EL (cell line): ENCODE results near the gene FTCD.
"Not testable (repeated sequence)": the region's sequence is repeated elsewhere in the genome, so short reads cannot be mapped to it uniquely, and the experiment has no call there.

Experiments
- DNase-seq: peaks from one replicate; pipeline ENCODE4 v3.0.0-alpha.2; 2016

The FTCD gene, protein sequence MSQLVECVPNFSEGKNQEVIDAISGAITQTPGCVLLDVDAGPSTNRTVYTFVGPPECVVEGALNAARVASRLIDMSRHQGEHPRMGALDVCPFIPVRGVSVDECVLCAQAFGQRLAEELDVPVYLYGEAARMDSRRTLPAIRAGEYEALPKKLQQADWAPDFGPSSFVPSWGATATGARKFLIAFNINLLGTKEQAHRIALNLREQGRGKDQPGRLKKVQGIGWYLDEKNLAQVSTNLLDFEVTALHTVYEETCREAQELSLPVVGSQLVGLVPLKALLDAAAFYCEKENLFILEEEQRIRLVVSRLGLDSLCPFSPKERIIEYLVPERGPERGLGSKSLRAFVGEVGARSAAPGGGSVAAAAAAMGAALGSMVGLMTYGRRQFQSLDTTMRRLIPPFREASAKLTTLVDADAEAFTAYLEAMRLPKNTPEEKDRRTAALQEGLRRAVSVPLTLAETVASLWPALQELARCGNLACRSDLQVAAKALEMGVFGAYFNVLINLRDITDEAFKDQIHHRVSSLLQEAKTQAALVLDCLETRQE

DNA sequence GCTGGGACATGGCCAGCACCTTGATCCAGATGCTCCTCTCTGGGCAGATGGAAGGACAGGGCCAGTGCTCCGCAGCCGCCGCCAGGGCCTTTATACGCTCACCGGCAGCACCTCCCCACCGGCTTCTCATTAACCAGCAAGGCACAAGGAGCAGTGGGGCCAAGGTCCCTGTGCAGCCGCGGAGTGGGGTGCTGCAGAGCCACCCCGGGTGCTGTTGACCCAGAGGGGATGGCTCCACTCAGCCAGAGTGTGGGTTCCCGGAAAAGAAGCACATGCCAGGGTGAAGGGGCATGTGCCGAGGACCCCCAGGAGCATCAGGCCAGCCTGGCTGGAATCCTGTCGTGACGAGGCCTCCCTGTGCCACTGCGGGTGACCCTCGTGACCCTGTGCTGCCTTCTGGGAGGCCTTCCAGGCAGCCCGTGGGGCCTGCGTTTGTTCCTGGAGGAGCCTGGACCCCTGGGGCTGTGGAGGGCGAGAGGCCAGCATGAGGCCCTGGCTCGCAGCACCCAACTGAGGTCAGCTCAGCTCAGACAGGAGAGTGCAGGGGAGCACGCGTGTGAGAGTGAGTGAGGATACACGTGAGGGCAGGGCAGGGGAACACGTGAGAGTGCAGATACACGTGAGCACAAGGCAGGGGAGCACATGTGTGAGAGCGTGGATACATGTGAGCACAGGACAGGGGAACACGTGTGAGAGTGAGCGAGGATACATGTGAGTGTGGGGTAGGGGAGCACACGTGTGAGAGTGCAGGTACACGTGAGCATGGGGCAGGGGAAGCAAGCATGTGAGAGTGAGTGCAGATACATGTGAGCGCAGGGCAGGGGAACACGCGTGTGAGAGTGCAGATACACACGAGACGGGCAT is at the start of gene FTCD:
FTCD (minus strand) TSS at position 66 of the 864 bp plus-strand sequence; CDS start at position 10, 56 bp downstream.
- no peak for DNase-seq

DNA sequence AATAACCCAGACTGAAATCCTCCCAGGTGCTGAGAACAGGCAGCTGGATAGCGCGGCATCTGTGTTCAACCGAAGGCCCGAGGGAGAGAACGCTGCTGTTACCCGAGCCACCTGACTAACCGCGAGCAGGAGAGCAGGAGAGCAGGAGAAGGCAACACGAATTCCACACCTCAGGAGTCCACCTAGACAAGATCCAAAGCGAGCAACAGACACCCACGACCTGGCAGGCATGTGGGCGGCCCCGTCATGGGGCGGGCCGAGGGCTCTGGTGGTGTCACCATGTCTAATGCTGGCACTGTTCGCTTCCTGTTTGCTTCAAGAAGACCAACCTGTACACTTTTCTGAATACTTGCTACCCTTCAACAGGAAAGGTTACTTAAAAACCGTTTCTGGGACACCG is 49.8 kb upstream of the FTCD start:
- DNase-seq = no peak

DNA sequence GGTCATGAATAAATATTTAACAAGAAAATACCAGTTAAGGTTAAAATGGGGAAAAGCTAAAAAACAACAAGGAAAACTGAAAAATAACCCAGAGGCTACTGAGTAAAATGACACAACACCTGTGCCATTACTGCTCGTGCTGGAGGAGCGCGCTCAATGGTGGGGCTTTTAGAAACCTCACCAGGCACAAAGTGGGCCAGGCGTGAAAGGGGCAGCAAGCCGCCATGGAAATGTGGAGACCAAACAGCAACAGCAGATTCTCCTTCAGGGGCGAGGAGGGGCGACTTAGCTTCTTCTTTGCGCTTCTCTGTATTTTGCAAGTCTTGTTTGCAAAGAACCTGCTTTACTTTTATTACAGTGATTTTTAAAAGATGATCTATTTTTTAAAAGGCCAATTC is 47.8 kb upstream of the FTCD start:
- no peak for DNase-seq

DNA sequence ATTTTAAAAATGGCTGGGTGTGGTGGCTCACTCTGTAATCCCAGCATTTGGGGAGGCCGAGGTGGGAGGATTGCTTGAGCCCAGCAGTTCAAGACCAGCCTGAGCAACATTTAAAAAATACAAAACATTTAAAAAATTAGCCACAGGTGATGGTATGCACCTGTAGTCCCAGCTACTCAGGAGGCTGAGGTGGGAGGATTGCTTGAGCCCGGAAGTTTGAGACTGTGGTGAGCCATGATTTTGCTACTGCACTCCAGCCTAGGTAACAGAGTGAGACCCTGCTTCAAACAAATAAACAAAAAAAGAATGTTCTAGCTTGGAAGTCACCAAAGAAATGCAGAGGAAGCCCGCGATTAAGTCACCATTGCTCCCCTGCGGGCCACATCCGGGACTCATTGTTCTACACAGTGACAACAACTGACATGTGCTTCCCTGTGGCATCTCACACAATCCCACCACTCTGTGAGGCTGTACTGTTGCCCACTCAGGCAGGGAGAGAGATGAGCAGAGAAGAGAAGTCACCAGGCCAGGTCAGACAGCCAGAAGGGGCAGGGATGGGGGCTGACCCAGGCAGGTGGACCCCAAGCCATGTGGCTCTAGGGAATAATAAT is 47.3 kb upstream of the FTCD start:
- DNase-seq = no peak

DNA sequence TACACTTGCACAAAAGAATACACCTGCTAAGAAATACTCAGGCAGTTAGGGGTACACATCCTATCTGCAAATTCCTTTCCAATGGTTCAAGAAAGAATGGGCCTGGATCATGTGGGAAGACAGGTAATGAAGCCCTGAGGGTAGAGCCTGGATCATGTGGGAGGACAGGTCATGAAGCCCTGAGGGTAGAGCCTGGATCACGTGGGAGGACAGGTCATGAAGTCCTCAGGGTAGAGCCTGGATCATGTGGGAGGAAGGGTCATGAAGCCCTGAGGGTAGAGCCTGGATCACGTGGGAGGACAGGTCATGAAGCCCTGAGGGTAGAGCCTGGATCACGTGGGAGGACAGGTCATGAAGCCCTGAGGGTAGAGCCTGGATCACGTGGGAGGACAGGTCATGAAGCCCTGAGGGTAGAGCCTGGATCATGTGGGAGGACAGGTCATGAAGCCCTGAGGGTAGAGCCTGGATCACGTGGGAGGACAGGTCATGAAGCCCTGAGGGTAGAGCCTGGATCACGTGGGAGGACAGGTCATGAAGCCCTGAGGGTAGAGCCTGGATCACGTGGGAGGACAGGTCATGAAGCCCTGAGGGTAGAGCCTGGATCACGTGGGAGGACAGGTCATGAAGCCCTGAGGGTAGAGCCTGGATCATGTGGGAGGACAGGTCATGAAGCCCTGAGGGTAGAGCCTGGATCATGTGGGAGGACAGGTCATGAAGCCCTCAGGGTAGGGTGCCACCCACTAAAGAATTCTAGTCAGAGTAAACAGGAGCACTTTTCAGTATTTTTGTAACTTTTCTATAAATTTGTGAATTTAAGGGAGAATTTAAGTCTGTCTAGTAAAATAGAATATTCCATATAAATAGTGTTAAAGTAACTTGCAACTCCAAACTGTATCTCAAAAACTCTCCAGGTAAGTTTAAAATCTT is 45.8 kb upstream of the FTCD start:
- DNase-seq = not testable (repeated sequence)

DNA sequence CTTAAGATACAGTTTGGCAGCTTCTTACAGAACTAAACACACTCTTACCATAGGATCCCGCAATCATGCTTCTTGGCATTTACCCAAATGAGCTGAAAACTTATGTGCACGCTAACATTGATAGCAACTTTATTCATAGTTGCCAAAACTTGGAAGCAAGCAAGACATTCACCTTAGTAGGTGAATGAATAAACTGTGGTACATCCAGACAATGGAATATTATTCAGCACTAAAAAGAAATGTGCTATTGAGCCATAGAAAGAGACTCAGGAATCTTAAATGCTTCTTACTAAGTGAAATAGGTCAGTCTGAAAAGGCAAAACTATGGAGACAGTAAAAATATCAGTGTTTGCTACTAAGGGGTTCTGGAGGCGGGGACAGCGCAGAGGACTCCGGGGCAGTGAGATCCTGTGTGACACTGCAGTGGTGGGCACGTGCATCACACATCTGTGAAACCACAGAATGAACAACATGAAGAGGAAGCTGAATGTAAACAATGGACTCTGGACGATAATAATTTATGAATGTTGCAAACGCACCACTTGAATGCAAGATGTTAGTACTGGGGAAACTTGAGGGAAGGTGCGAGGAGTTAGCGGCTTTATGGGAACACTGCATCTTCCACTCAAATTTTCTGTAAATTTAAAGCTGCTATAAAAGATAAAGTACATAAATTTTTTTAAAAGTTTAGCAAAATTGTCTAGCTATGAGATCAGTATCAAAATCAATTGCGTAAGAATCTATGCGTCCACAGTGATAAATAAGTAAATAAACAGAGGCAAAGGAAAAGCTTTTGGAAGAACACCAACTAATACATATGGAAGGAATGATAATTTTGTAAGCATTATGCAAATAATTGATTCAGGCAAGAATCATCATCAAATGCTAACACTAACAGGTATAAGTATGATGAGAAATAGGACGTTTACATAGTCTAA is 44.3 kb upstream of the FTCD start:
- no peak for DNase-seq

DNA sequence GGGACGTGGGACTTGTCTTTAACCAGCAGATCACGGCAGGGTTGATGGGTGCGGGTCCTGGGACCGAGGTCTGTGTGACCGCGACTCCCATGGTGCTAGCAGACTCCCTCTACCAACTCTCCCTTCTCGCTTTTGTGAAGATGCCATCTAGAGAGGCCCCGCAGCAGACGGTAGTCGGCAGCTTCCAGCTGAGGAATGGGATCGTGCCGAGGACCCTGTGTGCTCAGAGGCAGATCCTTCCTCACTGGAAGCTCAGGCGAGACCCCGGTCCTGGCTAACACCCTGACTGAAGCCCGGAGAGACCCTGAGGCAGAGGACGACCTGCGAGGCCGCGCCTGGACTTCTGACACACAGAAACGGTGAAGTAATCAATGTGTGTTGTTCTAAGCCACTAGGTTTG is 41.4 kb upstream of the FTCD start:
- DNase-seq = no peak

DNA sequence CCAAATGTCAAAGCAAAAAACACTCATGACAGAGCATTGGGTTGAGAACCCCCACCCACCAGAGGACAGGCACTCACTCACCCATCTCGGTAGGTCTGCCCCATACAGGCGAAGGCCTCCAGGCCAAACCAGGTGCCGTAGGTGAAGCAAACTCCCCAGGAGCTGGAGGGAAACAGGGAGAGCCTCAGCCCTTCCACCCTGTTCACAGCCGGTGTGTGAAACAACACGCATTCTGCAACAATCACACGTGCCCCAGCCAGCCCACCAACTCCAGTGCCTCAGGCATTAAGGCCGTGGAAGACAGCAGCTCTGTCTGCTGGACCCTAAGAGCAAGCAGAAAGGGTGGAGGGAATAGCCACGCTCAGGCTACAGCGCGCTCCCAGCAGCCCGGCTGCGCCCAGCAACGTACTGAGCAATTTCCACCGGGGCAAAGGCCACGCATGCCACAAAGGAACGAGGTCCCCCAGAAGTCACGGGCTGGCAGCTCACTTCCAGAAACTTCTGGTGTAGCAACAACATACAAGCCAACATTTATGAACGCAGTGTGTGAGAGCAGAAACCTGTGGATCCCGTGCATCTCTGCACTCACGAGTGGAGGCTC is 40.3 kb upstream of the FTCD start:
- no peak for DNase-seq

DNA sequence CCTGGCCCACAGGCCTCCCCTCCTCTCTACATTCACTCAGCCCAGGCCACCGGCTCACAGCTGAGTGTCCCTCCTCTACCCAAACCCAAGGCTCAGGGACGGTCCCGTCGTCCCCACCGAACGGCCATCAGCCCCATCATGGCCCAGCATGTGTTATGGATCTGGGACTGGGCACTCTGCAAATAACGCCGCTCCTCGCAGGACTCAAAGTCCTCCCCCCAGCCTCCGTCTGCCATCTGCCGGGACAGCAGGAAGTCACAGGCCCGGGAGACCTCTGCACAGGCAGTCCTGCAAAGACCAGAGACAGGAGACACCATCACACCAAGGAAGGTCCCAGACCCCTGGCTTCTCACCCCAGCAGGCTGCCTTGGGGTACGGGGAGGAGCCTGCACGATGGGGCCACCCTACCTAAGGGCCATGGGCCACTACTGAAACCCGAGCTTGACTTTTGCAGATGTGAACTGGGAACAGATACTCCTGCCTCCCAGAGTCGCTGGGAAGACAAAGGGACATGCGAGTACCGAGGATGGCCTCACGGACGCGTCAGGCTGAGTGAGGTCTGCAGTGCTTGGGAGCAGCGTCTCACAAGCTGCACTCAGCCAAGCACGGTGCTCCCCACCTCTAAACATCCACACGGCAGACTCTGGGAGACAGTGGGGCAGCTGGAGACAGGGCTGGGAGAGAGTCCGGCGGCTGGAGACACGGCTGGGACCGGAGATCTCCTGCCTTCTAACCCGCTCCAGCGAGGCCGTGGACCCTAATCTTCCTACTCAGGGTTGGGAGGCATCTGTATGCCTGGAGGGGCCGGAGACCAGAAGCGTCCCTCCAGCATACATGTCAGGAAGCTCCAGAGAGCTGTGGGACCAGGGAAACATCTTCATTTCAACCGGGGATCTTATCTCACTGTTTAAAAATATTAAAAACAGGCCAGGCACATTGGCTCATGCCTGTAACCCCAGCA is 39.3 kb upstream of the FTCD start:
- no peak for DNase-seq

DNA sequence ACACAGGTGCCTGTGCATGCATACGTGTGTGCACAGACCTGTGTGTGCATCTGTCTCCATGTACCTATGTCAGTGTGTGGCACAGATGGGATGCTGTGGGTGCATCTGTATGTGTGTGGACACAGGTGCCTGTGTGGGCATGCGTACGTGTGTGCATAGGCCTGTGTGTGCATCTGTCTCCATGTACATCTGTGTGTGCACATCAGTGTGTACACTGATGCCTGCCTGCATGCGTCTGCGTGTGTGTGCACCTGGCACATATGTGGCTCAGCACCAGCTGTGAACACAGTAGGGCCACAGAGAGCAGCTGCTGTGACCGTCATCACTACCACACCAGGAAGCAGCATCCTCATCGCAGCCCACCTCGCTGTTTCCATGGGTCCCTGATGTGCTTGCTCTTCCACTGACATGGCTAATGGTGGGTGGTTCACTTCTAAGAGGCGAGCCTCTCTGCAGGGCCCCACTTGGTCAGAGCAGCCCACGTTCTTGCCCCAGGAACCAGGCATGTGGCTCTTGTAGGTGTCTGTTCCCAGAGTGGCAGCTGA is 38.5 kb upstream of the FTCD start:
- no peak for DNase-seq

DNA sequence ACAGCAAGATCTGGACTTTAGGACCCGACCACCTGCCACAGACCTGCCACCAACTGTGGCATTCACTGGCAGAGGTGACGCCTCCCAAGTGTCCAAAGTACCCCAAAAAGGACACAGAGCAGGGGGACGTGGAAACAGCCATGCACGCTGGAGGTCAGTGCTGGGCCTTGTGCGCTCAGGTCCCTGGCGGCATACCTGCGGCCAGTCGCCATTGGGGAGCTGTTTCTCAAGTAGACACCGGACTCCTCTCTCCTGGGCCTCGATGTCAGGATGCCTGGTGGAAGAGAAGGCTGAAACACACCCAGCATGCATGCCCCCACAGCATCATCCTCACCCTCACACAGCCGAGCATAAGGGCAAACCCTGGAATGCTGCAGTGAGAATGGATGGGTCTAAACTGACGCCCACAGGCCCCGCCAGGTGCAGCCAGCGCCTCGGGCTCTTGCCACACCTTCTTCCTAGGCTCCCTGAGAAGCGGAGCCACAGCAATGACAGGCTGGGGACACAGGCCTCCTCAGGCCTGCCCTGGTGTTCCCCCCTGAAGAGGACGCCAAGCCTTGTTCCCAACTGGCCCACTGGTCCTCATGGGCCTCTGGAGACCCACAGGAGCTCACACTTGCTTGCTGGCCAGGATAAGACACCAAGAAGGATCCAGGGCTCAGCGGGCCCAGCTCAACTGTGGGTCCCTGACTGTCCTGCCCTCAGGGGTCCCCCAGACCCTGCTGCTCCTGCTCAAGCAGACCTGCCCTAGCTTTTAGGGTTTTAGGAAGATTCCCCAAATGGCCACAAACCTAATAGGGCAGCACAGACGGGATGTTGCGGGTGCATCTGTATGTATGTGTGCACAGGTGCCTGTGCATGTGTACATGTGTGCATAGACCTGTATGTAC is 36.6 kb upstream of the FTCD start:
- no peak for DNase-seq

DNA sequence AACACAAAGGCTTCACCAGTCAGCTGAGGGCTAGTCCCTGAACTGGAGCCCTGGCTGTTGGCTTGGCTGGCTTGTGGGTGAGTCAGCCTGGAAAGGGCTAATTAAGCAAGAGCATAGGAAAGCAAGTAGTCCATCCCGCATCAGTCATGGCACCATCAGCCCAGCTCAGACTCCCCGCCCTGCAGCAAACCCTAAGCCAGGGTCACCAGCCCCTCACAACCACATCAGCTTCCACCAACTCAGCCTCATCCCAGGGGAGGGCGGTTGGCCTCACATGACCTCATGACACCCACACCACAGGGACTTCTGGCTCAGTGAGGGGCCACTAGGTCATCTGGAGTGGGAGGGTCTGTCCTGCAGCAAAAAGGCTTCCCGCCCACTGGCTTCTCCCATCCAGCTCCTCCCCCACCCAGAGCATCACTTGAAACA is 35.9 kb upstream of the FTCD start:
- peak; percentile 81 for DNase-seq

DNA sequence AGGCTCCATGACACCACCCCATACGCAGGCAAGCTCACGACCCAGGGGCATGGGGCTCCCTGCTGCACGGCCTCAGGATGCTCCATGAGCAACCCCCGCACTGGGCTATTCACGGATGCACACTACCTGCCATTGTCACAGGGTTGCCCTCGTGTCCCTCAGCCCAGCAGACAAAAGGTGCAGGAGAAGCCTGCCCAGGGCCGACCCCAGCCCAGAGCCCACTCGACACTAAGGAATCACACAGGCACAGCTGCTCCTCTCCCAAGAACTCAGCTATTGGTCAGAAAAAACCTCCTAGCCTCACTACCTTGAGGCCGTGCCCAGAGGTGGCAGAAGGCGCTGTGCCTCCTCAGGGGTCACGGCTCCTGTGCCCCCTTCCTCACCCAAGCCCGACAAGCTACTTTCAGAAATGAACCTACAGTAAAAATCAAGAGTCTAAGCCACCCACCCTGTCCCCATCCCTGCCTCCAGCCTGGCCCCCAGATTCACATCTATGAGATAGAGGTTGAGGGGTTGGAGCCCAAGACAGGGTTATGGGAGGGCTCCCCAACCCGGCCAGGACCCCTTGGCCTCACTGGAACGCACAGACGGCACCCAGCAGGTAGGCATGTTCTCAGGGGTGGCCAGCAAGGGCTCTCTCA is 35.2 kb upstream of the FTCD start:
- DNase-seq = no peak

DNA sequence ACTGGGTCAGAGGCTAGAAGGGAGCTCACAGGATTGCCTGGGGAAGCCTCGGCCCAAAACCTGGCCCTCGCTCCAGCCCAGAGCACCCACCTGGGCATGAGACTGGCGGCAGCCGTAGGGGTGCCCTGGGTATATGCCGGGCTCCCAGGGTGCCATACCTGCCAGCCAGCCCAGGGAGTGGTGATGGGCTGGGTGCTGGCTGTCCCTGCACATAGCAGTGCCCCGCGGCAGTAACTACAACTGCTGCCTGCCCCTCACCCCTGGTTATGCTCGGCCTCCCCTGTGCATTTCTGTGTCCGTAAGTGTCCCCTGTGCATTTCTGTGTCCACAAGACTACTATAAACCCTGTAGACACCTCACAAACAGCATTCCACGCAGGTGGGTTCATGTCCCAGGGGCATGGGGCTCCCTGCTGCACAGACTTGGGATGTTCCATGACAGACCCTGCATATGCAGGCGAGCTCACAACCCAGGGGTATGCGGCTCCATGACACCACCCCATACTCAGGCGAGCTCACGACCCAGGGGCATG is 34.6 kb upstream of the FTCD start:
- DNase-seq = no peak

DNA sequence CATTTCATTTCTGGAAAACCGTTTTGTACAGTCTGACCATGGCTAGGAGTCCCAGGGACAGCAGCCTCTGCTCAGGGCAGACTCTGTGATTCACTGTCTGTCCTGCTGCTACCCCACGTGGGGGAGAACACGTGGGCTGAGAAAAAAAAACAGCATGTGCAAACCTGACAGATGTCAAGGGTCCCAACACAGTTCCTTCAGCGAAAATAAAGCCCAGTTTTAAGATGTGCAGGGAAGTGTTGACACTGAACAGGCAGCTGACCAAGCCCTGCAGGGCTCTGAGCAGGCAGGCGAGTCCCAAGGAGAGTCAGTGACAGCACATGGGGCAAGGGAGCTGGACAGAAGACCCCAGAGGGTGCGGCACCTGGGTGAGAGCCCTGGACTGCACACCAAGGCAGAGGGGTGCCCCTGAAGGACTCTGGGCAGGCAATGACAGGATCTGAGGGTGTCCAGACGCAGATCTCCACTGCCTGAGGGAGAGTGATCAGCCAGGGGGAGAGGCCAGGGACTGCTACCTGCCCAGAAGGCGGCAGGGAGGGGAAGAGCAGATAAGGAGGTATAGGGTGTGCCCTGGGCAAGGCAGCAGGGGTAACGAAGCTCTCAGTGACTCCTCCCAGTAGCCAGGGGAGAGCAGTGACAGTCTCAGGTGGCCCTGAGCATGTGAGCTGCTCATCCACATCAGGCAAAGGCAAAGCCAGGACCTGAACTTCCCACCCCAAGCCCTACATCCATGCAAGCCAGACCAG is 34.0 kb upstream of the FTCD start:
- peak; percentile 52 for DNase-seq
